Eye (tissue), 1 donor: Measurements from ENCODE around the gene DDX47.
"Not testable (repeated sequence)": the region's sequence is repeated elsewhere in the genome, so short reads cannot be mapped to it uniquely, and the experiment has no call there.

ENCODE experiments used
- DNase-seq: peaks from one replicate; pipeline ENCODE4 v3.0.0-alpha.2; 2015

DDX47 gene

DNA sequence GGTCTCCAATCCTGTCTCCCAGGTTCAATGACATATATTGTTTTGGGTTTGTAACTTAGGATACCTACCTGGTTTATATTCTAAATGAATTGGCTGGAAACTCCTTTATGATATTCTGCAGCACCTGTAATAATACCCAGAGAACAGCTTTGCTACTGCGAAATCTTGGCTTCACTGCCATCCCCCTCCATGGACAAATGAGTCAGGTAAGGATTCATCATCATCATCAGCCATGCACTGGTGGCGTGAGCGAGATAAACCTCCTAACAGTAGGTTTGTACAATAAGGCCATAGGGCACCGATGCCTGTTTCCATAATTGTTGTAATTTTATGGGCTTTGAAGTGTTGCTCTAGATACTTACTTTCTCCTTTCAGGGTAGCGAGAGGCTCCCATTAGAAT lies 10.7 kb downstream of the DDX47 start:
- DNase-seq: no peak

DNA sequence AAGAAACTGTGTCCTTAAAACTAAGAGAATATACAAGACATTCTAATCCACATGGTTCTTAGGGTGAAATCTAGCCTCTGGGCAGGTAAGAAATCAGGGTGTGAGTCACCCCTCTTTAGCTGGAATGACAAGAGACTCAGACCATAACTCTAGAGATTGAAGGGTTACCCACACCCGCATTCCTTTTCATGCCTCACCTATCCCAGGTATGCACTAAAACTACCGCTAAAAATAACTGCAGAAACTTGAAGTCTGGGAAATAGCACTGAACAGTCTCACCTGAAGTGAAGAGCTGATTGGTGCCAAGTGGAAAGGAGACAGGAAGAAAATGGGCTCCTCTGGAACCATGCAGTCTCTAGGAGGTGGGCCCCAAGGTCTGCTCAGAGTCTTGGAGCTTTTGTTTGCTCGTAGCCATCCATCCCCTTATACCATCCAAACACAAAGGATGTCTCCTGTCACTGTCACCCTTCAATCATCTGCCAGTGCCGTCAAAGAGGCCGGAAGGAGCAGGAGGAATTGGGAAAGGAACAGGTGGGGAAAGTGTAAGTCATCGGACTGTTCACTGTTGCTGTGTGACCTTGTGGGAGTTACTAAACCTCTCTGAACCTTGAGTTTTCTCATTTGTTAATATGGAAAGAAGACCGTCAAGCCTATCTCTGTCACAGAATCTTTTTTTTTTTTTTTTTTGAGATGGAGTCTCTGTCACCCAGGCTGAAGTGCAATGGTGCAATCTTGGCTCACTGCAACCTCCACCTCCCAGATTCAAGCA lies 22.4 kb downstream of the DDX47 start:
- DNase-seq: no peak

DNA sequence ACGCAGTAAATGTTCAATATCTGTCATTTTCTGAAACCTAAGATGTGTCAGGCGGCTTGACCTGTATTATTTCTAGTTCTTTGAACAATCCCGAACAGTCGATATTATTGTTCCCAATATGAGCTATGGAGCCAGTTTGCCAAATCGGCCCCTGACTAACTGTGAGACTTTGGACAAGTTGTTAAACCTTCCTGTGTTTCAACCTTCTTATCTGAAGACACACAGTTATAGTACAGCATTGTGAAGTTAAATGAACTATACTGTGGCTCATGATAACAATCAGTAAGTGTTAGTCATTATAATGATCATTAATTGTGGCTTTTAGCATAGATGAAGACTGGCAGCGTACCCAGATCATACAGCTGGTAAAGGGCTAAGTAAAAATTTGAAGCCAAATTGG lies 23.4 kb downstream of the DDX47 start:
- no peak for DNase-seq

DNA sequence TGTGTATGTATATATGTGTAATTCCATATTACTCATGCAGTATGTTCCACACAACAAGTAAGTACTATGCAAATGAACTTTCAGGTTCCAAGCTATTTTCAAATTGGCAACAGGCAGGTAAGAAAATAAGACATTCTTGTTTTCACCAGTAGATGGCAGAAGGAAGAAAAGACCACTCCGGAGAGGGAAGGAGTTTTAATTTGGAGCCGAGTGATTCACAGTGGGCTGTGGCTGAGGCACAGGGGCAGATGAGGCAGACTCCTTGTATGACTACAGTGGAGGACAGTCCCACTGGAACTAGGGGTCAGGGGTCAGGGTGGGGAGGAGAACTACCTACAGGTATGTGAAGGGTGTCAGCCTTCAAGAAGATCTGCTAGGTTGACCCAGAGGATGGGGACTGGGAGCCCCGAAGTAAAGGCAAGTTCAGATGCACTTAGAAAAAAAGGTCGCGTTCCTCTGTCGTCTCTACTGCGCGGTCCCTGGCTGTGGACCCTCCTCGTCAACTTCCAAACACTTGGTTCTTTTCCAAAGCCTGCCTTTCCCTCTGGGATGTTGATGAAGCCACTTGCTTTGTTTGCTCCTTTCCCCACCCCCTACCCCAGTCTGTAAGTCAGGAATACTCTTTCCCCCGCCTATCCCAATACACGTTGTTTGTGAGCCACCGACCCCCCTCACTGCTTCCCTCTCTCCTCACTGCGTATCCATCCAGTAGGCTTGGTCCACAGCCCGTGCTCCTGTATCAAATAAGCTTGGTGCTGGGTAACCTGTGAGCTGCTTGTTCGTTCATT lies 24.1 kb downstream of the DDX47 start:
- peak; percentile 81 for DNase-seq

DNA sequence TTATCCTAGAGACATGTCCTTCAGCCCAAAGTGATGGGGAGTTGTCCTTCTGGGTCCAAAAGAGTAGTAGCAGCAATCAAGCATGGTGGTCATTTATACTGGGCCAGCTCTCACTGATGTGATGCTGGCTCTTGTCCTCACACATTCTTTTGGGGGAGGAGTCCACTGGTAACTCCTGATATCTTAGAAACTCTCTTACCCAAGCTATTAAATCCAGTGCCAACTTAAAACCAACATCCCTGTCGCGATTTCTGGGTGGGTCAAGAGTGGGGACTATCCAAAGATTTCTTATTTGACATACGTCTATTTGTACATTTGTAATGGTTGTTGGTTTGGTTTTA lies 24.6 kb downstream of the DDX47 start:
- no peak for DNase-seq

DNA sequence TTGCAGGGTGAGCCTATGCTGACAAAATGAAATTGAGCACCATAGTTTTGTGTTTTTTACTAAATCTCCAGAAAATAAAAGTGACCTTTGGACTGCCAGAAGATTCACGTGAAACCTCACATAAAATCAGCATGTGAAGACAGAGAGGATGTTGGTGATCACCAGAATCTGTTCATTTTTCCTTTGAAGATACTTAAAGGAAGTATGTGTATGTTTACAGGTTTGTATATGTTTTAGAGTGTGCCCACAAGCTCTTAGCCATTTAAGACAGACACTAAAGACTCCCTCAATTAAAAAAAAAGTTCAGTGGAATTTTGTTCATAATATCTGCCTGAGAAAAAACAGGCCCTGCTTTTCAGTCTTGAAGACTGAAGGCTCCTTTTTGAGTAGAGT lies 25.9 kb downstream of the DDX47 start:
- DNase-seq: no peak

DNA sequence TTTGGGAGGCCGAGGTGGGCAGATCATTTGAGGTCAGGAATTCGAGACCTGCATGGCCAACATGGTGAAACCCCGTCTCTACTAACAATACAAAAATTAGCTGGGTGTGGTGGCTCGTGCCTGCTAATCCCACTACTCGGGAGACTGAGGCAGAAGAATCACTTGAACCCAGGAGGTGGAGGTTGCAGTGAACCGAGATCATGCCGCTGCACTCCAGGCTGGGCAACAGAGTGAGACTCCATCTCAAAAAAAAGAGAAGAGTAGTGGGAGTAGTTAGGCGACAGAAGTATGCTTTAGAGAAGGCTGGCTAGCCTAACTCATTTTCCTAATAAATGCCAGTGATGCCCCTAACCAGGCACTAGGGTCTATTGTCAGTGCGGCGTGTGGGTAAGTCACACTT lies 26.3 kb downstream of the DDX47 start:
- DNase-seq: not testable (repeated sequence)

DNA sequence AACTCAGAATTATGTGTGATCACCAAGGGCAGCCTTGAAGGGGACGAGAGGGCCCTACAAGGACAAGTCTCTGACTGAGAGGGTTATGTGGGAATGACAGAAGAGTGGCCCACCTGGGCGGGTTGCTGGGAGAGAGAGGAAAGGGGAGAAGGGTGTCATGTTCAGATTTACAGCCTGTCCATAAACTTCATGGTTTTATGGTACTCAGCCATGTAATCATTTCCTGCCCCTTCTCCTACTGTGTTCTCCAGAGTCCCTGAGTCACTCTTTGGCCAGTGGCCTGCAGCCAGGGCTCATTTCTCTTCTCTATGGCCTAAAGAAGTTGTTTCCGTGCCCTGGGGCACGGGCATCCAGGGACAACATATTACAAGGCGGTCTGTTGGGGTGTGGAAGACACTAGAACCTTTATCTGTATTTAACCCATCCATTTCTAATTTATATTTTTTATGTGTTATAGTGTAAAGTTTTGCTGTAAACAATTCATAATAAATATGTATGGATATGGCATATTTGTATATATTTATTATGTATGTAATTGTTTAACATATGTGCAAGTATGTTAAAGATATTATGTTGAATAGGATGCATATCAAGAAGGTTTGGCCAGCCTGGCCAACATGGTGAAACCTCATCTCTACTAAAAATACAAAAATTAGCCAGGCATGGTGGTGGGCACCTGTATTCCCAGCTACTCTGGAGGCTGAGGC lies 26.9 kb downstream of the DDX47 start:
- no peak for DNase-seq

DNA sequence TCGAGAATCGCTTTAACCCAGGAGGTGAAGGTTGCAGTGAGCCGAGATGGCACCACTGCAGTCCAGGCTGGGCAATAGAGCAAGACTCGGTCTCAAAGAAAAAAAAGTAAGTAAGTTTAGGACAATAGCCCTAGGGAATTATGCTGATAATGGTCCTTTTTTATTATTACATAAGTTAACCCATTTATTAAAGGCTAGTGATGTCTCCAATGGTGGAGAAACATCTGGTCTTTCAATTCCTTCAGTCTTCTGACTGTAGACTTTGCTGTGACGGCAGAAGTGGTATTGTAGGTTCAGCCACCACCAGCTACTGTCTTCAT lies 27.4 kb downstream of the DDX47 start:
- no peak for DNase-seq

DNA sequence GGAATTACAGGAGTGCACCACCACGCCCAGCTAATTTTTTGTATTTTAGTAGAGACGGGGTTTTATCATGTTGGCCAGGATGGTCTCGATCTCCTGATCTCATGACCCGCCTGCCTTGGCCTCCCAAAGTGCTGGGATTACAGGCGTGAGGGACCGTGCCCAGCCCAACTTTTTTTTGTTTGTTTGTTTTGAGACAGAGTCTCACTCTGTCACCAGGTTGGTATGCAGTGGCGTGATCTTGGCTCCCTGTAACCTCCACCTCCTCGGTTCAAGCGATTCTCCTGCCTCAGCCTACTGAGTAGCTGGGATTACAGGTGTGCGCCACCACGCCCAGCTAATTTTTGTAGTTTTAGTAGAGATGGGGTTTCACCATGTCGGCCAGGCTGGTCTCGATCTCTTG lies 28.3 kb downstream of the DDX47 start:
- DNase-seq: not testable (repeated sequence)

DNA sequence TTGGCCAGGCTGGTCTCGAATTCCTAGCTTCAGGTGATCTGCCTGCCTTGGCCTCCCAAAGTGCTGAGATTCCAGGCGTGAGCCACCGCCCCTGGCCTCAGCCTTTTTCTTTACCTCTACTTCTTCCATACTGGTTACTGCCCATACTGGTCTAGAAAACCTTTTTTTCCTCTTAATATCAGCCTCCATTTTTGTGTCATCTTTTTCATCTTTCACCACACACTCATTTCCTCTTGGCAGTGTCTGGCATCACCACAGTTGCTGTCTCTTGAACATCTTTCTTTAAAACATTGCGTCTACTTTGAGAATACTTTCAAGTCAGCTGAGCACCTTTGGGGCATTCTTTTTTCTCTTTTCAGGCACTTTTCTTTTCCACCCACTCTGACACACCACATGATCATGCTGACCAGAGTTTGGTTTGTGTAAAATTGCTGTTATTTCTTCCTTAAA lies 32.7 kb downstream of the DDX47 start:
- DNase-seq: no peak

DNA sequence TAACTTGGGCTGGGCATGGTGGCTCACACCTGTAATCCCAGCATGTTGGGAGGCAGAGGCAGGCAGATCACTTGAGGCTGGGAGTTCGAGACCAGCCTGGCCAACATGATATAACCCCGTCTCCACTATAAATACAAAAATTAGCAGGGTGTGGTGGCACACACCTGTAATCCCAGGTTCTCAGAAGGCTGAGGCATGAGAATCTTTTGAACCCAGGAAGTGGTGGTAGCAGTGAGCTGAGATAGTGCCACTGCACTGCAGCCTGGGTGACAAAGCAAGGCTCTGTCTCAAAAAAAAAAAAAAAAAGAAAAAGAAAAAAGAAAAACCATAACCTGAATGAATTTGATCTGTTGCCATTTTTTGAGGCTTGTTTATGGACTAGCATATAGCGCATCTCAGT lies 33.6 kb downstream of the DDX47 start:
- DNase-seq: not testable (repeated sequence)

DNA sequence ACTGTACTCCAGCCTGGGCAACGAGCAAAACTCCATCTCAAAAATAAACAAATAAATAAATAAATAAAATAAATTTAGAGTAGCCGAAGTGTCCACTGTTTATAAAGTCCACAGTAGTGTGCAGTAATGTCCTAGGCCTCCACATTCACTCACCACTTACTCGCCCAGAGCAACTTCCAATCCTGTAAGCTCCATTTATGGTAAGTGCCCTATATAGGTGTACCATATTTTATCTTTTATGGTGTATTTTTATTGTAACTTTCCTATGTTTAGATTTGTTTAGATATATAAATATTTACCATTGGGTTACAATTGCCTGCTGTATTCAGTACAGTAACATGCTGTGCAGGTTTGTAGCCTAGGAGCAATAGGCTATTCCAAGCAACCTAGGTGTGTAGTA lies 40.3 kb downstream of the DDX47 start:
- no peak for DNase-seq

DNA sequence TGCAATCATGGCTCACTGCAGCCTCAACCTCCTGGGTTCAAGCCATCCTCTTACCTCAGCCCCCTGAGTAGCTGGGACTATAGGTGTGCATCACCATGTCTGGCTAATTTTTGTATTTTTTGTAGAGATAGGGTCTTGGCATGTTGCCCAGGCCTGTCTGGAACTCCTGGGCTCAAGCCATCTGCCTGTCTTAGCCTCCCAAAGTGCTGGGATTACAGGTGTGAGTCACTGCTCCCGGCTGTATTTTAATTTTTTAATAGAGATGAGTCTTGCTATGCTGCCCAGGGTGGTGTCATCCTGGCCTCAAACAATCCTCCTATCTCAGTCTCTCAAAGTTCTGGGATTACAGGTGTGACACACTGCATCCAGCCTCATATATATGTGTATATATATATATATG lies 46.5 kb downstream of the DDX47 start:
- DNase-seq: no peak

DNA sequence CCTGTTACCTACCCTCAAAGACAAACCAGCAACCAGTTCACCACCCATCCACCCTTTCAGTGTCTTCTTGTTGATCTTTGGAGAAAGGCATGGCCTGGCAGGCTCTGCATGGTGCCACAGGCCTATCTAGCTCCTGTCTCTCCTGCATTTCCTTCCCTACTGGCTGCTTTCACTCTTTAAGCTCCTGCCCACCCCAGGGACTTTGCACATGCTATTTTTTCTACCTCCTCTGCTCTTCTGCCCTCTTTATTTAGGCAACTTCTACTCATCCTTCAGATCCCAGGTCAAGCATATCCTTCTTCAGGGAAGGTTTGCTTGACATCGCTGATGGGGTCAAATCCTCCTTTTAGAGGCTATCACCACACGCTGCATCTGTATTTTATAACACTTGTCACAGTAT lies 51.1 kb downstream of the DDX47 start:
- no peak for DNase-seq

DNA sequence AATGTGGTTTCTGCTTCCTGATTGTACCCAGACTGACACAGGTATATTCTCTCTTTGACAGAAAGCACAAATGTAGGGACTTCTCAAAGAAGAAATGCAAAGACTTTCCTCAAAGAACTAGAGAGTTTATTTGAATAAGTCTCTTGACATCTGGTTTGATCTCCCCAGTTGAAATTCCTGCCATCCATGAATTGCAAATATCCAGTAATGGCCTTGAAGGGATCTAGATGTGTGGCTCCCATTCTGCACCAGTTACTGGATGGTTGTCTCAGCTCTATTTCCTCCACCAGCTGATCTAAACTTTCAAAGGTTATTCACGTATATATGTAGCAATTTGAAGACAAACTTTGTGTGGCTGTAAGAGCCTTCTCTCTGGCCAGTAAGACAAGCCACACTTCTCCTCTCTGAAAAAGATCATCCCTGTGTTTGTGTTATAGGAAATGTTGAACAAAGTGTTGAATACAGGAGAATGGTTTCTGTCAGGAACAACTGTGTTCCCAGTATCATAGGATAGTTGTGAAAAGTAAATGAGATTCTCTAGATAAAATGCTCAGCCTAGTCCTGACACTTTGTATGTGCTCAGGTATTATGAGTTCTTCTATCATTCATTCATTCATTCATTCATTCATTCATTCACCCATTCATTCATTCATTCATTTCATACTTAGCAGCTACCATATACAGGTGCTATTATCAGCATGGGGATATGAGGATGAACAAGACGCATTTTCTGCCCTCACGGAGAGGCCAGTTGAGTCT lies 55.5 kb downstream of the DDX47 start:
- no peak for DNase-seq

DNA sequence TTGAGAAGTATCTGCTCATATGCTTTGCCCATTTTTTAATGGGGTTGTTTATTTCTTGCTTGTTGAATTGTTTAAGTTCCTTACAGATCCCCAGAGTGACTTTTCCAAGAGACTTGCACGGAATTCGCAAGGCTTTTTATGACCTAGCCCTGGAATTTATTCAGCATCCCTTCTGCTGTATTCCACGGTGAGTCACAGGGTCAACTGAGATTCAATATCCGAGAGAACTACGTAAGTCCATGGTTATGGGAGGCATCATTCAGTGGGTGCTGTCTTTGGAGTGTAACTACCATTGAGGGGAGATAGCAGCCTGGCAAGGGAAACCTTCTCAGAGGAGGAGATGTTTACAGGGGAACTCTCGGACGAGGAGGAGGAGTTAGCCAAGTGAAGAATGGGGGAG lies 57.3 kb downstream of the DDX47 start:
- no peak for DNase-seq

DNA sequence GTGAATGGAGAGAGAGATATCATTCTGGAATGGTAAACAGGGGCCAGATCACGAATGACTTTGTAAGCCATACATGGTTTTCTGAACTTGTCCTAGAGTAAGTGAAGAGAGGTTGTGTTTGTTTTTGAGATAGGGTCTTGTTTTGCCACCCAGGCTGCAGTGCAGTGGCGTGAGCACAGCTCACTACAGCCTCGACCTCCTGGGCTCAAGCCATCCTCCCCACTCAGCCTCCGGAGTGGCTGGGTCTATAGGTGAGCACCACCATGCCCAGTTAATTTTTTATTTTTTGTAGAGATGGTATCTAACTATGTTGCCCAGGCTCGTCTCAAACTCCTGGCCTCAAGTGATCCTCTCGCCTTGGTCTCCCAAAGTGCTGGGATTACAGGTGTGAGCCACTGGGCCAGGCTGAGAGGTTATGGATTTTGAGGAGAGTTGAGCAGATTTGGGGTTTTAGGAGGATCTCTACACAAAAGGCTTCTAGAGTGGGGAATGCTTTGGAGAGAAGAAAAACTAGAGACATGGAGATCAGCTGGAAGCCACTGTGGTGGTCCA lies 58.5 kb downstream of the DDX47 start:
- DNase-seq: no peak

DNA sequence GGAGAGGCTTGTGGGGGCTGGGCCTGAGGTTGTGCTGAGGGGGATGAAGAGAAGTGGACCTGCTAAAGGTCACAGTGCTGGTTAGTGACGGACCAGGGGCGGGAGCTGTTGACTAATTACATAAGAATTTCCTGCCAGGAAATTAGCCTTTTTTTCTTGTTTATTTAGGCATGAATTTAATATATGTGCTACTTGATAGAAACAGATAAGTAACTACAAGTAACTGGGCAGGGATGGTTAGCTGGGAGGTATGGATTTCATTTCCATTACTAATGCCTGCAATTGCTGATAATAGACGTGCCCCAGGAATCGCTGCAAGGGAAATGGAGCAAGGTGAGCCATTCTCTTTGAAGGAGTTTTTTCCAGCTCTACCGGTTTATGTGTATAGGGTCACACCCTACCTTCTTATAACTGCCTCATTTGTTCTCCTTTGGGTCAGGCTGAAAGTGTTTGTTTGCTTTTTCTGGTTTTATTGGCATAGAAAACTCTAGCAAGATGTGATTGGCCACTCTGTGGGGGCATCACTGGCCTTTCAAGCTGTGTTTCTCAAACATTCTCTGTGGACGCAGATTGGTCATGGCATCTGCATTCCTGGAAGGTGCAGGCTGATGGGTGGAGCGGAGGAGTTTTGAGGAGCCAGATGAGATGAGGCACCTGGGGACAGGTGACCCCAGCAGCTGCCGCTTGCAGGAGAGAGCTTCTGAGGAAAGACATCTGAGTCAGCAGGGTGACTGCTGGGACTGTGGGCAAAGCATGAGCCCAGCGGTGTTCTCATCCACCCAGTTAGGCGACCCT lies 59.2 kb downstream of the DDX47 start:
- no peak for DNase-seq

DNA sequence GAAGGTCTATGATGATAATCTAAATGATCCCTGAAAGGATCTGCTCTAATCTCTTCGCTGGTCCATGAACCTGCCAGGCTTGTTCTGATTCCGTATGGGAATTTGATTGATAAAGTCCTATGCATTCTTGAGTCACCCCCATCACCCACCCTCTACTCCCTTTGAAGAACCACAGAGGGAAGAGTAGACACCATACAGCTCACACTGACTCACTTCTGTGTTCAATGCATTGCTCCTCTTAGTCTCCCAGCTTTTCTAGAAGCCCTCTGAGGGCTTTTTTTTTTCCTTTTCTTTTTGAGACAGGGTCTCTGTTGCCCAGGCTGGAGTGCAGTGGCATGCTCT lies 59.8 kb downstream of the DDX47 start:
- no peak for DNase-seq

DNA sequence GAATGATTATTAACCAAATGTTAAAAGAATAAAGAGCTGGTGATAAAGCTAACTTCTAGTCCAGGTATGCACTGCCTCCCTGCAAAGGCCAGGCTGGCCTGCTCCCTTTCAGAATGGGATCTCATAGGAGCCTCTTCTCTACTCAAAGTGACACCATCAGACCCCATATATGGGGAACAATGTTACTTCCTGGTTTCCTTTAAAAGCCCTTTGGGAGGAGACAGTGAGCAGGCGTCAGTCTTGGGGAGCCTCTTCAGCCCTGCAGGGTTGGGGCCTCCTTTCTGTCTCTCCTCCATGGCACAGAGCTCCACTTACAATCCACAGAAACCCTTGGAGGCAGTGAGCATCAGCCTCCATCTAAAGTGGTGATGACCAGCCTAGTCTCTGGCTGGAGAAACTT lies 60.9 kb downstream of the DDX47 start:
- DNase-seq: no peak

DNA sequence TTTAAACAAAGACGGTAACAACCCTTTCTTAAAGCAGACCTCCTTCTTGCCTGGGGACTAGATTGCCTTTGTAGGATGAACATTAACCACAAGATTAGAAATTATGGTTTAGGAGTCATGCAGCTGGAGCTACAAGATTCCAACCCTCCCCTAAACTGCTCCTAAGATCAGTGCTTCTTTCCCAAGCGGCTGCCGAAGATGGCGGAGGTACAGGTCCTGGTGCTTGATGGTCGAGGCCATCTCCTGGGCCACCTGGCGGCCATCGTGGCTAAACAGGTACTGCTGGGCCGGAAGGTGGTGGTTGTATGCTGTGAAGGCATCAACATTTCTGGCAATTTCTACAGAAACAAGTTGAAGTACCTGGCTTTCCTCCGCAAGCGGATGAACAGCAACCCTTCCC lies 62.2 kb downstream of the DDX47 start:
- DNase-seq: not testable (repeated sequence)
